ENCODE results near the gene KMT2A. TPM values are rescaled to one million over a fixed set of nuclear protein-coding genes. Genes with fewer than 3 reads are reported as not detected.

KMT2A gene
- total RNA-seq, 4 donors from 2014 or later, result 42.3 to 116 (median 74.8) TPM

- 72 to 89% methylated on average over 2 to 4 of the region's 4 CpGs for WGBS, 2 donors (ENCODE audit: low coverage in 1 of 2)
- Histone ChIP-seq H3K9me3 (no peaks in the 10 kb centered on the region), H3K36me3 (peaks cover 0 to 15% of the 10 kb centered on the region in 2 donors), H3K27ac (no peak overlapping the region), H3K4me3 (no peak overlapping the region), H3K4me1 (peaks cover 0 to 10% (median 0%) of the 10 kb centered on the region in 3 donors), H3K27me3 (no peaks in the 10 kb centered on the region)
- no peak for TF ChIP-seq CTCF (IDR thresholded peaks at IDR 0.05)
- no peak for TF ChIP-seq POLR2AphosphoS5 (IDR thresholded peaks at IDR 0.05)
- no peak for TF ChIP-seq POLR2A (IDR thresholded peaks at IDR 0.05)
- no peak for TF ChIP-seq EP300 (IDR thresholded peaks at IDR 0.05)
- no peak for ATAC-seq
Measured at GRCh38 chr11:118417801-118418200, 18.5 kb upstream of the KMT2A start.

- no peaks in the 10 kb centered on the region for H3K9me3 ChIP-seq
- peaks cover 0 to 12% of the 10 kb centered on the region in 2 donors for H3K36me3 ChIP-seq
- 84 to 88% methylated on average over 5 of the region's 5 CpGs for WGBS, 2 donors (ENCODE audit: low coverage in 1 of 2)
- no peaks in the 10 kb centered on the region for H3K27me3 ChIP-seq
- H3K4me3 ChIP-seq, result no peak overlapping the region
- no peak overlapping the region for H3K27ac ChIP-seq
- TF ChIP-seq POLR2AphosphoS5 (IDR thresholded peaks at IDR 0.05), result no peak
- no peak for TF ChIP-seq EP300 (IDR thresholded peaks at IDR 0.05)
- TF ChIP-seq CTCF (IDR thresholded peaks at IDR 0.05), result no peak
- no peak for TF ChIP-seq POLR2A (IDR thresholded peaks at IDR 0.05)
- H3K4me1 ChIP-seq, result peaks cover 0 to 10% (median 0%) of the 10 kb centered on the region in 3 donors
- ATAC-seq, result no peak
Measured at GRCh38 chr11:118418766-118419165, 17.5 kb upstream of the KMT2A start.

- no peak for ATAC-seq
- Histone ChIP-seq H3K27ac (no peak overlapping the region), H3K36me3 (no peaks in the 10 kb centered on the region), H3K4me1 (no peaks in the 10 kb centered on the region), H3K27me3 (no peaks in the 10 kb centered on the region), H3K9me3 (no peaks in the 10 kb centered on the region), H3K4me3 (no peak overlapping the region)
- 4 to 25% methylated on average over 1 of the region's 1 CpG for WGBS, 2 donors (ENCODE audit: low coverage in 1 of 2)
- TF ChIP-seq CTCF (IDR thresholded peaks at IDR 0.05) (no peak), POLR2AphosphoS5 (IDR thresholded peaks at IDR 0.05) (no peak), POLR2A (IDR thresholded peaks at IDR 0.05) (no peak), EP300 (IDR thresholded peaks at IDR 0.05) (no peak)
Measured at GRCh38 chr11:118427707-118428106, 8.6 kb upstream of the KMT2A start.

- Histone ChIP-seq H3K4me1 (peaks cover 0 to 22% (median 8%) of the 10 kb centered on the region in 3 donors), H3K9me3 (no peaks in the 10 kb centered on the region), H3K4me3 (no peak overlapping the region), H3K27me3 (no peaks in the 10 kb centered on the region), H3K36me3 (no peaks in the 10 kb centered on the region), H3K27ac (no peak overlapping the region)
- TF ChIP-seq CTCF (IDR thresholded peaks at IDR 0.05), result no peak
- no peak for TF ChIP-seq EP300 (IDR thresholded peaks at IDR 0.05)
- no peak for TF ChIP-seq POLR2A (IDR thresholded peaks at IDR 0.05)
- TF ChIP-seq POLR2AphosphoS5 (IDR thresholded peaks at IDR 0.05), result no peak
- no peak for ATAC-seq
- 62 to 90% methylated on average over 1 to 2 of the region's 2 CpGs for WGBS, 2 donors (ENCODE audit: low coverage in 1 of 2)
Measured at GRCh38 chr11:118430956-118431355, 5.3 kb upstream of the KMT2A start.

- TF ChIP-seq CTCF (IDR thresholded peaks at IDR 0.05) (no peak), POLR2A (IDR thresholded peaks at IDR 0.05) (no peak), EP300 (IDR thresholded peaks at IDR 0.05) (no peak), POLR2AphosphoS5 (IDR thresholded peaks at IDR 0.05) (no peak)
- Histone ChIP-seq H3K27me3 (no peaks in the 10 kb centered on the region), H3K9me3 (no peaks in the 10 kb centered on the region), H3K4me1 (peaks cover 0 to 39% (median 8%) of the 10 kb centered on the region in 3 donors), H3K4me3 (peak overlapping the region; percentile 72 to 99), H3K27ac (no peak overlapping the region), H3K36me3 (no peaks in the 10 kb centered on the region)
- 0 to 10% methylated on average over 3 to 8 of the region's 9 CpGs for WGBS, 2 donors (ENCODE audit: low coverage in 1 of 2)
- ATAC-seq, result no peak
Measured at GRCh38 chr11:118434123-118434552, 2.2 kb upstream of the KMT2A start.
